Glutamatergic neuron (in vitro differentiated cells): Measurements from ENCODE around the gene NKX2-3. TPM values are rescaled to one million over a fixed set of nuclear protein-coding genes. Genes with fewer than 3 reads are reported as not detected.

Experiments
- DNase-seq: peaks from one replicate; pipeline ENCODE4 v3.0.0; 2022
- H3K27ac Mint-ChIP-seq: one replicate; pipeline ENCODE4 v1.8.0; 2020; ENCODE audit warnings: mild to moderate bottlenecking, mixed read lengths, inconsistent platforms; ENCODE audit not compliant: unreplicated experiment
- H3K27me3 Mint-ChIP-seq: one replicate; pipeline ENCODE4 v1.8.0; 2020; ENCODE audit warnings: mild to moderate bottlenecking, moderate library complexity, mixed read lengths, inconsistent platforms; ENCODE audit not compliant: unreplicated experiment
- H3K36me3 Mint-ChIP-seq: one replicate; pipeline ENCODE4 v1.8.0; 2020; ENCODE audit warnings: mild to moderate bottlenecking, mixed read lengths, inconsistent platforms; ENCODE audit not compliant: unreplicated experiment
- H3K4me1 Mint-ChIP-seq: one replicate; pipeline ENCODE4 v1.8.0; 2020; ENCODE audit warnings: mild to moderate bottlenecking, low read depth, mixed read lengths, inconsistent platforms; ENCODE audit not compliant: unreplicated experiment
- H3K4me3 Mint-ChIP-seq: one replicate; pipeline ENCODE4 v1.8.0; 2020; ENCODE audit warnings: mild to moderate bottlenecking, mixed read lengths, inconsistent platforms; ENCODE audit not compliant: unreplicated experiment
- H3K9me3 Mint-ChIP-seq: one replicate; pipeline ENCODE4 v1.8.0; 2020; ENCODE audit warnings: mild to moderate bottlenecking, moderate library complexity, mixed read lengths, inconsistent platforms; ENCODE audit not compliant: unreplicated experiment
- total RNA-seq: library from RNA; stranded (reverse); fragmentation: NEBNext Ultra II Directional; extraction: Animal tissue kit (Norgen Biotek cat#: 25700); gene quantifications from one replicate; pipeline ENCODE4 v1.2.1, GENCODE V29; 2021; ENCODE audit not compliant: unreplicated experiment
- TF ChIP-seq, protein P1 (sequence below): fragments of 200-600 bp; sonication (generic); IDR thresholded peaks from one replicate; pipeline ENCODE4 v1.5.0; 2021; ENCODE audit not compliant: partially characterized antibody, unreplicated experiment

NKX2-3 gene
- total RNA-seq, 1 donor from 2014 or later: not detected

DNA sequence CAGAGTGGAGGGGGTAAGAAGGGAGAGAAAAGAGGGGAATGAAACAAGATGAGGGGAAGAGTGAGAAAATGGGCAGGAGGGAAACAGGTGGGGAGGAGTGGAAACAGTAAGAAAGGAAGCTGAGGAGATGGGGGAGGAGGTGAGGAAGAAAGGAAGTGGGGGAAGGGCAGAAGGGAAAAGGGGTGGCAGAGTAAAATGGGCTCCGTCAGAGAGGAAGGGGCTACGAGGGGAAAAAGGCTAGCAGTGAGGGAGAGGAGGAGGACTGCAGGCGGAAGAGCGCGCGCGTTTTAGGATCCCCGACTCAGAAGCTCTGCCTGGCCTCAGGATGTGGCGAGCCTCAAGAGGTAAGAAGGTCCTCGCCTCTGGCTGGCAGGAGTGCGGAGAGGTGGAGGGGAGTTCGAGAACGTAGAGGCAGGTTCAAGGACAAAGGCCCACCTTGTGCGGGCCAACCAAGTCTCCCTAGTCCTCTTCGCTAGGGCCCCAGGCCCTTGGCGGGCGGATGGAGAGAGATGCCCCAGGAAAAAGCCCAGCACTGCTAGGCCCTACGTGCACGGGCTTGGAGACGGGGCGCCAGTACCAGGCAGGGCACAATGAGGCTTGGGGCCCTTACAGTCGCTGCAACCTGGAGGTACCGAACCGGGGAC is 5.8 kb upstream of the NKX2-3 start:
- Mint-ChIP-seq H3K9me3 (peaks cover 16% of the 10 kb centered on the region), H3K27me3 (peaks cover 61% of the 10 kb centered on the region), H3K36me3 (no peaks in the 10 kb centered on the region), H3K4me3 (no peak overlapping the region), H3K27ac (no peak overlapping the region), H3K4me1 (peaks cover 5% of the 10 kb centered on the region)
- DNase-seq: no peak
- TF ChIP-seq, protein P1, sequence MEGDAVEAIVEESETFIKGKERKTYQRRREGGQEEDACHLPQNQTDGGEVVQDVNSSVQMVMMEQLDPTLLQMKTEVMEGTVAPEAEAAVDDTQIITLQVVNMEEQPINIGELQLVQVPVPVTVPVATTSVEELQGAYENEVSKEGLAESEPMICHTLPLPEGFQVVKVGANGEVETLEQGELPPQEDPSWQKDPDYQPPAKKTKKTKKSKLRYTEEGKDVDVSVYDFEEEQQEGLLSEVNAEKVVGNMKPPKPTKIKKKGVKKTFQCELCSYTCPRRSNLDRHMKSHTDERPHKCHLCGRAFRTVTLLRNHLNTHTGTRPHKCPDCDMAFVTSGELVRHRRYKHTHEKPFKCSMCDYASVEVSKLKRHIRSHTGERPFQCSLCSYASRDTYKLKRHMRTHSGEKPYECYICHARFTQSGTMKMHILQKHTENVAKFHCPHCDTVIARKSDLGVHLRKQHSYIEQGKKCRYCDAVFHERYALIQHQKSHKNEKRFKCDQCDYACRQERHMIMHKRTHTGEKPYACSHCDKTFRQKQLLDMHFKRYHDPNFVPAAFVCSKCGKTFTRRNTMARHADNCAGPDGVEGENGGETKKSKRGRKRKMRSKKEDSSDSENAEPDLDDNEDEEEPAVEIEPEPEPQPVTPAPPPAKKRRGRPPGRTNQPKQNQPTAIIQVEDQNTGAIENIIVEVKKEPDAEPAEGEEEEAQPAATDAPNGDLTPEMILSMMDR: no peak

DNA sequence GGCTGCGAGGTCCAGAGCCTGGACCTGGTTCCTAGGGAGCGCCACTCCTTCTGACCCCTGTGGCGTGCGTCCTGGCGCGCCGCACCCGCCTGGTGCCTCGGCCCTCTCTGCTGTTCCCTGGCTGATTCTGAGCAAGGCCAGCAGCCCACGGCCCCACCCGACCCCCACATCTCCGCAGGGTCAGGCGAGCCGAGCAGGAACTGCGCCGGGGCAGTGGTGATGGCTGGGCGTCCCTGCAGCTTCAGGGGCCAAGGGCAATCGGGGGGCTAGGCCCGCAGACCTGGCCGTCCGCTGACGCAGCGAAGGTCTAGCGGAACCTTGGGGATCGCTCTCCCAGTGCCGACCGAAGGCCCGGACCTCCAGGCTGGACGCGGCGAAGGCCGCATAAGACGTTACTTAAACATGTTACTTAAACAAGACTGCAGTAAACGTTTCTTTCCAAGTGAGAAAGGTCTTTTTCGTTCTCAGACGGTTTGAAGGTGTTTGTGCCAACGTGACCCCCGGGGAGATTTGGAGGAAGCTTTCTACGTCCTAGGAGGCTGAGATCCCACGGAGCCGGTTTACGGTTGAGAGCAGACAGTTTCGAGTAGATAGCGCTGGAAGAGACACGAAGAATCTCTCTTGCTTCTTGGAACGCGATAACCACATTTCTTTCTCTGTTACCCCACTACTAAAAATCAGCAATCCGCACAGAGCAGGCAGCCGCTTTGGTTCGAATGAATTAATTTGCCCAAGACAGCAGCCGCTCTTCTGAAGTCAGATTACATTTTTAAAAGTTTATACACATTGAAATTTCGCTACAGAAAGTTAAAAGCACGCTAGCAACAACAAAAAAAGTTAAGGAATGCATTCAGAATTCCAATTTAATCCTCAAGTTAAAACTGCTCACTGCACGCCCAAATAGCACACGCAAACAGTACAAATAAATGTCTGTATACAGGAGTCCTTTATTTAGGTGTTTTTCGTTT is 4.9 kb upstream of the NKX2-3 start:
- Mint-ChIP-seq H3K9me3 (peaks cover 15% of the 10 kb centered on the region), H3K4me1 (peaks cover 5% of the 10 kb centered on the region), H3K36me3 (no peaks in the 10 kb centered on the region), H3K27me3 (peaks cover 59% of the 10 kb centered on the region), H3K27ac (no peak overlapping the region), H3K4me3 (no peak overlapping the region)
- TF ChIP-seq, protein P1: no peak
- DNase-seq: no peak

DNA sequence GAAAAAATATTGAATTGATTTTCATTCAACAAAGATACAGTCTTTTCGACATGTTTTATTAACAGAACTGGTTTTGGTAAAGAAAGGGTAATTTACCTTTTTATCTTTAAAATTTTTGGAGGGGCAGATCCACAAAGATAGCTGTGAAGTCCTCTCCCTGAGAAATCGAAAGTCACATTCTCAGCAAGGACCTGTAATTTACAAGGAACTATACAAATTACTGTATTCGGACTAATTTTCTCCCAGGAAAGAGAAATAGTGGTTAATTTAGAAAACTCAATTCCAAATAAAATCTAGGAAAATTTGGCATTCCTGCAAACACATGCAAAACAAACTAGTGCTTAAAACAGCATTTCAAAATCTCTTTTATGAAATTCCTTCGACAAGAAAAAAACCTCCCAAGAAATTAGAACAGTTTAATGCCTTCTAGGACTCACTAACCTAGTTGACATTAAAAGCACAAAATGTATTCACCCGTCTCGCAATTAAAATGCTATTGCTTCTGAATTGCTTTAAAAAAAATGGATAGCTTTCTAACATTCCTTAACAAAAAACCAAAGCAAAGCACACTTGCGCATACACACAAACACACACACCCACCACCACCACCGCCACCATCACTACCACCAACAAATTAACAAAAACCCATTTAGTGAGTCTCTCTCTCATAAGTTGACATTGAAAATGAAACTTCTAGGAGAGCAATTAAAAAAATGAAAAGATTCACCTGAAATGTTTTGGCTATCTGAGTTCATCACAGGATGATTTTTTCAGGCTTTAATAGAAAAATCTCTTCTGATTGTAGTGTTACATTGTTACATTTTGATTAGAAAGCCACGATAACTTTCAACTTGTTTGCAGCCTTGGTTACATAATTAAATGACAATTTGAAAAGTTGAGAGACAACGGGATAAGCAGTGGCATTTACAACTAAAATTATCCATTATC is 4.0 kb upstream of the NKX2-3 start:
- H3K27me3 Mint-ChIP-seq: peaks cover 63% of the 10 kb centered on the region
- no peak for DNase-seq
- peaks cover 15% of the 10 kb centered on the region for H3K9me3 Mint-ChIP-seq
- TF ChIP-seq, protein P1: no peak
- no peak overlapping the region for H3K27ac Mint-ChIP-seq
- no peak overlapping the region for H3K4me3 Mint-ChIP-seq
- no peaks in the 10 kb centered on the region for H3K36me3 Mint-ChIP-seq
- H3K4me1 Mint-ChIP-seq: peaks cover 5% of the 10 kb centered on the region

DNA sequence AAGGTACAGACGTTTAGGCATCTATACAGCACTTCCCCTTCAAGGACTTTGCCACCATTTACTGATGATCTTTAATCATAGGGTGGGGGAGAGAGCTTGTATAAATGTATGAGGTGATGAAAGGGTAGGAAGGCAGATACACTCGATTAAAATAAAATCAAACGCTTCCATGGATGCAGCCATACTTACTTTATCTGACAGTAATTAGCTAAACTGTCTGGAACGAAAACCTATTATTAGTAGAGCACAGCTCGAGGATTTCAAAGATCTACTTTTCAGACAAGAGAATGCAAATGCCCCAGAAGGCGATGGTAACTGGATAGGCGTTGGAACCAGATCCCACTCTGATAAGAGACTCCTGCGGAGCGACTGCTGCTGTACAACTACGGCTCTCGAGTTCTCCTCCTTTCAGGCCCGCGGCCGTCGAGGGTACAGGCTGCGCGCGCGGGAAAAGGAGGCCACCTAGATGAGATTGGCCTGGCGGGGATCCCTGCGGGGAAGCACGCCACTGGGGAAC is 3.1 kb upstream of the NKX2-3 start:
- Mint-ChIP-seq H3K4me3 (no peak overlapping the region), H3K36me3 (no peaks in the 10 kb centered on the region), H3K27me3 (peaks cover 64% of the 10 kb centered on the region), H3K4me1 (peaks cover 11% of the 10 kb centered on the region), H3K9me3 (peaks cover 20% of the 10 kb centered on the region), H3K27ac (no peak overlapping the region)
- TF ChIP-seq, protein P1: no peak
- no peak for DNase-seq
